Natural killer cell (primary cell): ENCODE measurements around the gene KCNK17. TPM values are rescaled to one million over a fixed set of nuclear protein-coding genes. Genes with fewer than 3 reads are reported as not detected.

ENCODE experiments used
- ATAC-seq, 3 donors: fragments of 150-1000 bp in 2 of 3; fragments of 200-7000 bp in 1 of 3; cut with Tn5 transposase; 1 replicate in 1 of 3; 2 replicates in 2 of 3; pipeline ENCODE4 v1.10.0; 2021; ENCODE audit warnings: mild to moderate bottlenecking in 2 of 3, moderate library complexity in 2 of 3
- DNase-seq, 2 donors: peaks; one replicate each; pipeline versions ENCODE4 v3.0.0 to v3.0.0-alpha.2; 2013 to 2021; ENCODE audit warnings: mixed read lengths in 1 of 2
- H3K27ac ChIP-seq: one replicate; pipeline ENCODE4 v1.5.1; 2013; ENCODE audit warnings: mild to moderate bottlenecking, low read length
- H3K27me3 ChIP-seq: one replicate; pipeline ENCODE4 v1.6.1; 2013; ENCODE audit warnings: low read length; ENCODE audit not compliant: control insufficient read depth, insufficient read depth
- H3K36me3 ChIP-seq: one replicate; pipeline ENCODE4 v1.6.1; 2013; ENCODE audit warnings: low read length; ENCODE audit not compliant: control insufficient read depth, insufficient read depth
- H3K4me1 ChIP-seq: one replicate; pipeline ENCODE4 v1.6.1; 2013; ENCODE audit warnings: low read length; ENCODE audit not compliant: control insufficient read depth, insufficient read depth
- H3K4me3 ChIP-seq: one replicate; pipeline ENCODE4 v1.5.1; 2013; ENCODE audit warnings: low read length
- H3K9me3 ChIP-seq: one replicate; pipeline ENCODE4 v1.6.1; 2013; ENCODE audit warnings: low read length; ENCODE audit not compliant: control insufficient read depth, insufficient read depth
- H3K27ac Mint-ChIP-seq, 2 donors: one replicate each; pipeline ENCODE4 v1.8.0; 2022; ENCODE audit warnings: mild to moderate bottlenecking in 2 of 2, mixed read lengths in 2 of 2, moderate library complexity in 1 of 2
- H3K27me3 Mint-ChIP-seq, 2 donors: one replicate each; pipeline ENCODE4 v1.8.0; 2022; ENCODE audit warnings: low read depth in 2 of 2, mixed read lengths in 2 of 2
- H3K36me3 Mint-ChIP-seq: one replicate; pipeline ENCODE4 v1.8.0; 2022; ENCODE audit warnings: mixed read lengths
- H3K4me1 Mint-ChIP-seq, 2 donors: one replicate each; pipeline ENCODE4 v1.8.0; 2022; ENCODE audit warnings: mixed read lengths in 2 of 2
- H3K4me3 Mint-ChIP-seq: one replicate; pipeline ENCODE4 v1.8.0; 2022; ENCODE audit warnings: mild to moderate bottlenecking, moderate library complexity, mixed read lengths
- H3K9me3 Mint-ChIP-seq, 2 donors: one replicate each; pipeline ENCODE4 v1.8.0; 2022; ENCODE audit warnings: mixed read lengths in 2 of 2
- WGBS: methylation state at CpG from one replicate; pipeline ENCODE4 v1.1.7; 2013; ENCODE audit warnings: missing lambda C conversion rate; ENCODE audit not compliant: insufficient coverage; 5-methylcytosine and 5-hydroxymethylcytosine counted together
- intact Hi-C: fragments of 100-400 bp; cut with micrococcal nuclease; formaldehyde crosslinking; loops from one replicate; pipeline ENCODE4 v1.14.2; 2022
- total RNA-seq, 4 donors: library from RNA; stranded (reverse); fragments of 120-200 nt in 1 of 4; gene quantifications; one replicate each; pipeline versions ENCODE4 v1.2.3 to v1.2.4, GENCODE V29; 2013 to 2022
- TF ChIP-seq, protein P1 (sequence below): fragments of 200-600 bp; IDR thresholded peaks from one replicate; pipeline ENCODE4 v1.8.0; 2022; ENCODE audit warnings: antibody characterized with exemption

The KCNK17 gene
- total RNA-seq, 3 donors from 2014 or later (not counting 1 experiment from before 2014, with no cell fraction given) = 0.24 TPM; not detected in 2

DNA sequence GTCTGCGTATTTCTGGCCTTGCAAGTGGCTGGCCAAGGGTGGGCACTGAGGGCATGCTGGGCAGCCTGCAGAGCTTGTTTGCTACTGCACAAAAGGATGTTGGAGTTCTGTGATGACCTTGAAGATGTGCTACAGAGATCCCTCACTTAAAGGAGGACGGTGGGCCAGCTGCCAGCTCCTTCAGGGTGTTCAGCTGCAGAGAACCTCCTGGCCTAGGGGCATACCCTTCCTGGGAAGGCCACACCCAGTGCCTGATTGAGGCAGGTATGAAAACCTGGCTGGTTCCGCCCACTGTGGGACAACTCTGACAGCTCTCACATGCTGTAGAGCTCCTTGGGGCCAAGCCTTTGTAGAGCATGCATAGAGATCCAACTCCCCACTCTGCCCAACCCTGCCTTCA is 3.0 kb upstream of the KCNK17 start:
- peaks cover 19% of the 10 kb centered on the region for H3K27me3 ChIP-seq
- Mint-ChIP-seq H3K4me3 (no peak overlapping the region), H3K4me1 (peaks cover 0 to 25% of the 10 kb centered on the region in 2 donors), H3K9me3 (no peaks in the 10 kb centered on the region), H3K27ac (no peak overlapping the region), H3K36me3 (no peaks in the 10 kb centered on the region), H3K27me3 (peaks cover under 1 to 25% of the 10 kb centered on the region in 2 donors)
- intact Hi-C loops = no loop called here
- H3K9me3 ChIP-seq = no peaks in the 10 kb centered on the region
- peaks cover 25% of the 10 kb centered on the region for H3K4me1 ChIP-seq
- no peak overlapping the region for H3K27ac ChIP-seq
- H3K36me3 ChIP-seq = no peaks in the 10 kb centered on the region
- ATAC-seq (no peak), DNase-seq (no peak)
- H3K4me3 ChIP-seq = no peak overlapping the region
- TF ChIP-seq, protein P1, sequence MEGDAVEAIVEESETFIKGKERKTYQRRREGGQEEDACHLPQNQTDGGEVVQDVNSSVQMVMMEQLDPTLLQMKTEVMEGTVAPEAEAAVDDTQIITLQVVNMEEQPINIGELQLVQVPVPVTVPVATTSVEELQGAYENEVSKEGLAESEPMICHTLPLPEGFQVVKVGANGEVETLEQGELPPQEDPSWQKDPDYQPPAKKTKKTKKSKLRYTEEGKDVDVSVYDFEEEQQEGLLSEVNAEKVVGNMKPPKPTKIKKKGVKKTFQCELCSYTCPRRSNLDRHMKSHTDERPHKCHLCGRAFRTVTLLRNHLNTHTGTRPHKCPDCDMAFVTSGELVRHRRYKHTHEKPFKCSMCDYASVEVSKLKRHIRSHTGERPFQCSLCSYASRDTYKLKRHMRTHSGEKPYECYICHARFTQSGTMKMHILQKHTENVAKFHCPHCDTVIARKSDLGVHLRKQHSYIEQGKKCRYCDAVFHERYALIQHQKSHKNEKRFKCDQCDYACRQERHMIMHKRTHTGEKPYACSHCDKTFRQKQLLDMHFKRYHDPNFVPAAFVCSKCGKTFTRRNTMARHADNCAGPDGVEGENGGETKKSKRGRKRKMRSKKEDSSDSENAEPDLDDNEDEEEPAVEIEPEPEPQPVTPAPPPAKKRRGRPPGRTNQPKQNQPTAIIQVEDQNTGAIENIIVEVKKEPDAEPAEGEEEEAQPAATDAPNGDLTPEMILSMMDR = no peak
- 83% methylated on average over 3 of the region's 3 CpGs for WGBS

DNA sequence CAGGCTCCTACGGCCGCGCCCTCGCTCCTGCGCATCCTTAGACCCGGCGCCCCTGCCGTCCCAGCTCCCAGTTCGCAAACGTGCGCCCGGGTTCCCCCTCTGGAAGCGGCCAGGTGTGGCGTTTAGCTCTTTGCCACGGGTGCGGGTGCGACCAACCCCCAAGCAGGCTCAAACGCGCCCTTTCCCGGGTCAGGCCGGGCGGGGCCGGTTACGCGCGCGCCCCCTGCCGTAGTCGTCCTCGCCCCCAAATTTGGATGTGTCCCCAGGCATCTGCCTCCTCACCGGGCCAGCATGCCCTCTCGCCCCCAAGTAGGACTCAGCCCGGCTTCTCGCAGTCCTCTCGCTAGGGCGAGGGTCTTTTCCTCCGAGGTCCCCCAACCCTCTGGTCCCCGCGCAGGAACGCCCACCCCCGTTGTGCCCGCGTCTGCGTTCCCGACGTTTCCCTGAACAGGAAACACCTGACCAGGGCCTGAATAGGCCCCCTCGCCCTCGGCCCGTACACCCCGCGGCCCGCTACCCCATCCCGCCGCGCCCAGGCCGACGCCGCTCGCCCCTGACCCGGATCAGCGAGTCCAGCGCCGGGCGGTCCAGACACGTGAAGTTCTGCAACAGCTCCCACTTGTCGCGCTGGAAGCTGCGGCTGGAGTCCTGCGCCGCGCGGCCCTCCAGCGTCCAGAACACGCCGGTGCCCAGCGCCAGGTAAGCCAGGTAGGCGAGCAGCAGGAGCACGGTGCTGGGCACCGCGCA is 520 bp downstream of the KCNK17 start:
- Mint-ChIP-seq H3K4me3 (peak overlapping the region; percentile 49), H3K27ac (no peak overlapping the region), H3K36me3 (no peaks in the 10 kb centered on the region), H3K4me1 (peaks cover 5 to 28% of the 10 kb centered on the region in 2 donors), H3K27me3 (peaks cover 15 to 36% of the 10 kb centered on the region in 2 donors), H3K9me3 (no peaks in the 10 kb centered on the region)
- DNase-seq (no peak), ATAC-seq (no peak)
- no peak overlapping the region for H3K27ac ChIP-seq
- WGBS = under 1% methylated on average over 80 of the region's 80 CpGs
- no peaks in the 10 kb centered on the region for H3K36me3 ChIP-seq
- peaks cover 25% of the 10 kb centered on the region for H3K4me1 ChIP-seq
- intact Hi-C loops = no loop called here
- TF ChIP-seq, protein P1 = no peak
- H3K4me3 ChIP-seq = peak overlapping the region; percentile 28
- no peaks in the 10 kb centered on the region for H3K9me3 ChIP-seq
- H3K27me3 ChIP-seq = peaks cover 19% of the 10 kb centered on the region

DNA sequence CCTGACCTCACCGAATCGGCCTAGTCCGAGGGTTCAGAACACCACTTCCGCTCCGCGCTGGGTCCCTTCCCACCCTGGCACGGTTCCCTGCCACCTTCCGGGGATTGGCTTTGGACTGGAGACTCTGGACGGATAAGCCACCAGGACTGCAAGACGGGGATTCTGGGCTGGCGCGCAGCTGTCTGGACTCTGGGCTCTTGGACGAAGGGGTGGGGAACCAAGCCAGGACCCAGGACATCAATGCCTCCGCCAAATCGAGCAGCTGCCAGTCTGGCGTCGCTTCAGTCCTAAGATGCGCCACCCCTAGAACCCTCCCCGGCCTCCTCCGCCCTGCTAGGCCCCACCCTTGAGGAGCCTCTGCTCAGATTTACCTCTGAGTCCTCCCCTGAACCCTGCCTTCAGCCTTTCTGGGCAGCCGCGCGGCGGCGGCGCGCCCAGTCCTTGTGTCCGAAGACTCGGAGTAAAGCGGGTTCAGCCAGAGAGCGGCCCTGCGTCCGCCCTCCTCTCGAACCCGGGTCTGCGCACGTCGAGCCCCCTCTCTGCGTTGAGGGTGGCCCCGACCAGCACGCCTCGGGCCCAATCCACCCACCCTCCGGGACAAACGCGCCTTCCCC is 1.2 kb downstream of the KCNK17 start:
- DNase-seq (no peak), ATAC-seq (no peak)
- intact Hi-C loops = no loop called here
- 12% methylated on average over 45 of the region's 45 CpGs for WGBS
- no peaks in the 10 kb centered on the region for H3K9me3 Mint-ChIP-seq
- Histone ChIP-seq H3K36me3 (no peaks in the 10 kb centered on the region), H3K27ac (no peak overlapping the region), H3K4me3 (peak overlapping the region; percentile 28), H3K27me3 (peaks cover 19% of the 10 kb centered on the region), H3K9me3 (no peaks in the 10 kb centered on the region), H3K4me1 (peaks cover 25% of the 10 kb centered on the region)
- no peak overlapping the region for H3K27ac Mint-ChIP-seq
- no peak overlapping the region for H3K4me3 Mint-ChIP-seq
- peaks cover 15 to 36% of the 10 kb centered on the region in 2 donors for H3K27me3 Mint-ChIP-seq
- H3K36me3 Mint-ChIP-seq = no peaks in the 10 kb centered on the region
- peaks cover 5 to 27% of the 10 kb centered on the region in 2 donors for H3K4me1 Mint-ChIP-seq
- TF ChIP-seq, protein P1 = no peak
